Stimulated activated CD4-positive, alpha-beta T cell treated with anti-CD3 and anti-CD28 coated beads, Interleukin-4, amount 100 ng/mL, for 24 hours (primary cell): ENCODE data around the gene OR52J3.
A peak's percentile ranks its signal among the peaks of the same experiment; 100 is the strongest.
"Not testable (repeated sequence)": the region's sequence is repeated elsewhere in the genome, so short reads cannot be mapped to it uniquely, and the experiment has no call there.

Experiments
- DNase-seq: peaks from one replicate; pipeline ENCODE4 v3.0.0-alpha.2; 2020

OR52J3 gene

GRCh38 chr11:5046226-5046625 lies at the start of gene OR52J3:
TSS of gene OR52J3 (plus strand) at chr11:5046526. CDS start at chr11:5046526, 0 bp downstream.
- DNase-seq = no peak

GRCh38 chr11:5004424-5005274 lies 41.7 kb upstream of the OR52J3 start:
- DNase-seq = peak; percentile 4

- DNase-seq = no peak
These were observed 38.8 kb upstream of the OR52J3 start for GRCh38 chr11:5007561-5007960.

GRCh38 chr11:5011254-5011653 lies 35.1 kb upstream of the OR52J3 start:
- no peak for DNase-seq

- no peak for DNase-seq
These were observed 33.3 kb upstream of the OR52J3 start for GRCh38 chr11:5013012-5013411.

- no peak for DNase-seq
These were observed 24.3 kb upstream of the OR52J3 start for GRCh38 chr11:5021996-5022395.

- DNase-seq = no peak
These were observed 9.7 kb upstream of the OR52J3 start for GRCh38 chr11:5036669-5037068.

- DNase-seq = no peak
These were observed 8.4 kb upstream of the OR52J3 start for GRCh38 chr11:5037926-5038325.

GRCh38 chr11:5038341-5038740 lies 8.0 kb upstream of the OR52J3 start:
- DNase-seq = no peak

GRCh38 chr11:5040876-5041275 lies 5.5 kb upstream of the OR52J3 start:
- DNase-seq = no peak

- no peak for DNase-seq
These were observed 4.2 kb upstream of the OR52J3 start for GRCh38 chr11:5042091-5042490.

GRCh38 chr11:5043380-5043779 lies 2.9 kb upstream of the OR52J3 start:
- DNase-seq = no peak

GRCh38 chr11:5046754-5047330 lies 516 bp downstream of the OR52J3 start:
- no peak for DNase-seq

- not testable (repeated sequence) for DNase-seq
These were observed 12.4 kb downstream of the OR52J3 start for GRCh38 chr11:5058679-5059078.

- no peak for DNase-seq
These were observed 13.1 kb downstream of the OR52J3 start, which contains the start of gene OR52E2 for GRCh38 chr11:5059391-5059790. TSS of gene OR52E2 (minus strand) at chr11:5059627. CDS start at chr11:5059627, 0 bp downstream.

GRCh38 chr11:5065027-5065426 lies 18.7 kb downstream of the OR52J3 start:
- DNase-seq = no peak

- DNase-seq = no peak
These were observed 22.9 kb downstream of the OR52J3 start, which contains the start of gene OR52E1 for GRCh38 chr11:5069272-5069671. TSS of gene OR52E1 (plus strand) at chr11:5069572.

GRCh38 chr11:5071799-5072198 lies 25.5 kb downstream of the OR52J3 start:
- DNase-seq = no peak

- no peak for DNase-seq
These were observed 35.1 kb downstream of the OR52J3 start for GRCh38 chr11:5081405-5081804.

GRCh38 chr11:5083602-5084001 lies 37.3 kb downstream of the OR52J3 start:
- DNase-seq = no peak

- no peak for DNase-seq
These were observed 42.2 kb downstream of the OR52J3 start for GRCh38 chr11:5088556-5088955.

GRCh38 chr11:5090668-5091067 lies 44.3 kb downstream of the OR52J3 start:
- DNase-seq = no peak

GRCh38 chr11:5092821-5093585 lies 46.7 kb downstream of the OR52J3 start:
- DNase-seq = no peak

GRCh38 chr11:5096011-5096410 lies 49.7 kb downstream of the OR52J3 start:
- DNase-seq = no peak
